C4-2B (cell line): ENCODE data around the gene LMO2.

ENCODE experiments used
- H3K27ac ChIP-seq: fragments of 450-650 bp; 2 replicates; pipeline ENCODE4 v1.5.1; 2017
- CTCF ChIP-seq: fragments of 450-650 bp; conservative IDR thresholded peaks from 2 replicates; pipeline ENCODE4 v1.5.1; 2017; ENCODE audit warnings: mild to moderate bottlenecking
- ZFX ChIP-seq: fragments of 450-650 bp; IDR thresholded peaks from 2 replicates; pipeline ENCODE4 v1.6.1; 2017

Gene LMO2

GRCh38 chr11:33875621-33876294 is 16.1 kb downstream of the LMO2 start:
- H3K27ac ChIP-seq, result no peak overlapping the region
- TF ChIP-seq CTCF (no peak), ZFX (no peak)

- H3K27ac ChIP-seq, result no peak overlapping the region
- no peak for TF ChIP-seq CTCF
- TF ChIP-seq ZFX, result no peak
Measured at GRCh38 chr11:33874910-33875490, 16.9 kb downstream of the LMO2 start.

GRCh38 chr11:33874433-33874832 is 17.4 kb downstream of the LMO2 start:
- no peak overlapping the region for H3K27ac ChIP-seq
- TF ChIP-seq CTCF (no peak), ZFX (no peak)

- no peak overlapping the region for H3K27ac ChIP-seq
- TF ChIP-seq CTCF, result no peak
- TF ChIP-seq ZFX, result no peak
Measured at GRCh38 chr11:33869481-33870422, 22.1 kb downstream of the LMO2 start.

- TF ChIP-seq CTCF (no peak), ZFX (no peak)
- no peak overlapping the region for H3K27ac ChIP-seq
Measured at GRCh38 chr11:33868647-33869461, 23.0 kb downstream of the LMO2 start.

GRCh38 chr11:33867996-33868646 is 23.8 kb downstream of the LMO2 start:
- TF ChIP-seq CTCF (no peak), ZFX (no peak)
- no peak overlapping the region for H3K27ac ChIP-seq
